Breast epithelium (tissue), 4 donors: Measurements from ENCODE around the gene CTNNA1. TPM values are rescaled to one million over a fixed set of nuclear protein-coding genes. Genes with fewer than 3 reads are reported as not detected.

Experiments
- DNase-seq, 2 donors: peaks; one replicate each; pipeline ENCODE4 v3.0.0-alpha.2; 2019; ENCODE audit warnings: low spot score in 2 of 2
- H3K27ac ChIP-seq, 2 donors: fragments of 200-600 bp; sonication (generic) in 1 of 2; one replicate each; pipeline ENCODE4 v1.5.1; 2016 to 2019; ENCODE audit warnings: mild to moderate bottlenecking in 1 of 2
- H3K27me3 ChIP-seq, 2 donors: fragments of 200-600 bp; sonication (generic) in 1 of 2; one replicate each; pipeline versions ENCODE4 v1.5.1 to v1.6.0; 2017 to 2019; ENCODE audit warnings: control low read depth in 1 of 2, mild to moderate bottlenecking in 1 of 2
- H3K36me3 ChIP-seq: fragments of 200-600 bp; one replicate; pipeline ENCODE4 v1.5.1; 2019
- H3K4me1 ChIP-seq, 2 donors: fragments of 200-600 bp; sonication (generic); one replicate each; pipeline ENCODE4 v1.5.1; 2016 to 2019; ENCODE audit warnings: control low read depth in 1 of 2
- H3K4me3 ChIP-seq, 3 donors: fragments of 200-600 bp; sonication (generic); 1 replicate in 2 of 3; 2 replicates in 1 of 3; pipeline ENCODE4 v1.5.1; 2016 to 2019; ENCODE audit warnings: mild to moderate bottlenecking in 3 of 3, moderate library complexity in 2 of 3
- H3K9me3 ChIP-seq, 2 donors: fragments of 200-600 bp; sonication (generic) in 1 of 2; one replicate each; pipeline ENCODE4 v1.5.1; 2016 to 2019; ENCODE audit warnings: control low read depth in 1 of 2
- POLR2A ChIP-seq: fragments of 450-650 bp; IDR thresholded peaks from one replicate; pipeline ENCODE4 v1.6.1; 2016; ENCODE audit warnings: antibody characterized with exemption, mild to moderate bottlenecking, moderate library complexity
- POLR2AphosphoS5 ChIP-seq, 3 donors: sonication (generic); formaldehyde crosslinking; IDR thresholded peaks; one replicate each; pipeline ENCODE4 v1.6.1; 2017; ENCODE audit warnings: antibody characterized with exemption in 3 of 3
- intact Hi-C: fragments of 100-400 bp; cut with DNase I; formaldehyde crosslinking; loops from one replicate; pipeline ENCODE4 v1.15.1; 2023; ENCODE audit warnings: low total_unique reads
- total RNA-seq, 3 donors: library from RNA; depleted of rRNA; stranded (reverse); fragments of >200 nt; gene quantifications; one replicate each; pipeline ENCODE4 v1.1.0, GENCODE V29; 2016
- TF ChIP-seq, protein P1 (sequence below), 3 donors: fragments of 450-650 bp; IDR thresholded peaks; one replicate each; pipeline ENCODE4 v1.5.1; 2016 to 2017; ENCODE audit warnings: antibody characterized with exemption in 3 of 3, mild to moderate bottlenecking in 3 of 3, moderate library complexity in 3 of 3

Gene CTNNA1
- total RNA-seq, 3 donors from 2014 or later, result 314 to 389 (median 321) TPM

DNA sequence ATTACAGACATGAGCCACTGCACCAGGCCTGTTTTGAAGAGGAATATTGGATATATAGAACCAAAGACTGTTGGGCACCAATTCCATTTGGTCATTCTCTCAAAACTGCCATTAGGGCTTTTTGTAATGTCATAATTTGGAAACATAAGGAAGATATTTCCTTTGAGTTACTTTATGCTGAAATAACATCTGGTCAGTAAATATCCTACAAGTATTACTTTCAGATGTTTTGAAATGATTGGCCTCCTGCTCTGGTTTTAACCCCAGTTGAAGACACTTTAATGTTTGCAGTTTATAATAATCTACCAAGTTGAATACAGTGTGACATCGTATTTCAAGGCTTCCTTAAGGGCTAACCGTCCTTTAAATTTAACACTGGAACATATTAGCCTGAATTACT is 88.3 kb downstream of the CTNNA1 start:
- DNase-seq, result no peak
- Histone ChIP-seq H3K27ac (no peak overlapping the region), H3K36me3 (no peaks in the 10 kb centered on the region), H3K4me1 (peaks cover 0 to 11% of the 10 kb centered on the region in 2 donors), H3K9me3 (no peaks in the 10 kb centered on the region), H3K4me3 (no peak overlapping the region), H3K27me3 (no peaks in the 10 kb centered on the region)
- intact Hi-C loops, result no loop called here
- no peak for TF ChIP-seq POLR2AphosphoS5 (IDR thresholded peaks at IDR 0.05)
- TF ChIP-seq POLR2A, result no peak
- TF ChIP-seq, protein P1, sequence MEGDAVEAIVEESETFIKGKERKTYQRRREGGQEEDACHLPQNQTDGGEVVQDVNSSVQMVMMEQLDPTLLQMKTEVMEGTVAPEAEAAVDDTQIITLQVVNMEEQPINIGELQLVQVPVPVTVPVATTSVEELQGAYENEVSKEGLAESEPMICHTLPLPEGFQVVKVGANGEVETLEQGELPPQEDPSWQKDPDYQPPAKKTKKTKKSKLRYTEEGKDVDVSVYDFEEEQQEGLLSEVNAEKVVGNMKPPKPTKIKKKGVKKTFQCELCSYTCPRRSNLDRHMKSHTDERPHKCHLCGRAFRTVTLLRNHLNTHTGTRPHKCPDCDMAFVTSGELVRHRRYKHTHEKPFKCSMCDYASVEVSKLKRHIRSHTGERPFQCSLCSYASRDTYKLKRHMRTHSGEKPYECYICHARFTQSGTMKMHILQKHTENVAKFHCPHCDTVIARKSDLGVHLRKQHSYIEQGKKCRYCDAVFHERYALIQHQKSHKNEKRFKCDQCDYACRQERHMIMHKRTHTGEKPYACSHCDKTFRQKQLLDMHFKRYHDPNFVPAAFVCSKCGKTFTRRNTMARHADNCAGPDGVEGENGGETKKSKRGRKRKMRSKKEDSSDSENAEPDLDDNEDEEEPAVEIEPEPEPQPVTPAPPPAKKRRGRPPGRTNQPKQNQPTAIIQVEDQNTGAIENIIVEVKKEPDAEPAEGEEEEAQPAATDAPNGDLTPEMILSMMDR (IDR thresholded peaks at IDR 0.05), result no peak

DNA sequence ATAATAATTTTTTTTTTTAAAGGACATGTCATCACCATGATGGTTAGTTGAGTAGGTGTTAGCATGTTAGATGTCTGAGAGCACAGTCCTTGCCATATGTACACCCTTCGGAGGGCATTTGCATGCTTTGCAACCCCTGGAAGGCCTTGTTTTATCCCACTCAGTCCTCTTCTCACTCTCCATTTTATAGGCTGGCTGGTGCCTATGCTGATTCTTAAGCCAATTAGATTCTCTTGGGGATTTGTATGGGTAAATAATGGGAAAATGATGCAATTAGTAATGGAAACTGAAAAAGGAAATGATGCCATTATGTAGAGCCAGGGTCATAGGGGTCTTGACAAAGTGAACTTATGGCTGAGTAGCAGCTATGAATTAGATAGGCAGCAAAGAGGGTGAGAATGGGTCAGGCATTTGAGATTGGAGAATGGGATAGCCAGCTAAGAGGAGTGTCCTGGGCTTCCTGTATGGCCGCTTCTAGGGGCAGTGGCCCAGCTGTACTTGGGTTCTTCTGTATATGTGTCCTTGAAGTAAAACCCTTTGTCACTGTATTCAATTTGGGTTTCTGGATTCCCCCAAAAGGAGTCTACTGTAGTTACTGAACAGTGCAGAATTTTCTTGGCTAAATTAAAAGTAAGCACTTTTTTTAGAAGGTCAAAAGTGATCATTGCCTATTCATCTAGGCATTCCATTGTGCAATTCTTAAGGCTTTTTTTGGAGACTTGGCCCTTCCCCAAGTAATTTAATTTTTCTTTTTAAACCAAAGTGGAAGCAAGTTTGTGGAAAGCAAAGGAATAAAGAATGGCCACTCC is 90.3 kb downstream of the CTNNA1 start:
- Histone ChIP-seq H3K27me3 (no peaks in the 10 kb centered on the region), H3K4me3 (no peak overlapping the region), H3K36me3 (no peaks in the 10 kb centered on the region), H3K9me3 (no peaks in the 10 kb centered on the region), H3K4me1 (peaks cover 0 to 11% of the 10 kb centered on the region in 2 donors), H3K27ac (peak overlapping the region; percentile 48 to 56)
- TF ChIP-seq POLR2AphosphoS5 (IDR thresholded peaks at IDR 0.05), result no peak
- TF ChIP-seq, protein P1 (IDR thresholded peaks at IDR 0.05), result no peak
- TF ChIP-seq POLR2A, result no peak
- no peak for DNase-seq
- intact Hi-C loops, result no loop called here

DNA sequence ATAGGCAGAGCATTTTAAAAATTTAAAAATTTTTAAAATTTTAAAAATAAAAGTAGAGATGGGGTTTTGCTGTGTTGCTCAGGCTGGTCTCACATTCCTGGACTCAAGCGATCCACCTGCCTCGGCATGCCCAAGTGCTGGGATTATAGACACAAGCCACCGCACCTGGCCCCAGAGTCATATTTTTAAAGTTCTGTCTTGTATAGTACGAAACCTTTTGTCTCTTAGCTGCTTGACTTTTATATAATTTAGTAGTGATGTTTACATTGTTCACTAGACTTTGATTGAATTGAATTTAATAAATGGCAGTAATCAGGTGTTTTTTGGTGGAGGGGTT is 90.9 kb downstream of the CTNNA1 start:
- intact Hi-C loops, result no loop called here
- Histone ChIP-seq H3K4me1 (peaks cover 0 to 11% of the 10 kb centered on the region in 2 donors), H3K4me3 (no peak overlapping the region), H3K36me3 (no peaks in the 10 kb centered on the region), H3K27me3 (no peaks in the 10 kb centered on the region), H3K9me3 (no peaks in the 10 kb centered on the region), H3K27ac (peak overlapping the region; percentile 33 to 74)
- DNase-seq, result peak in 1 of 2 donors; percentile 51
- TF ChIP-seq POLR2AphosphoS5 (IDR thresholded peaks at IDR 0.05) (no peak), POLR2A (no peak)
- TF ChIP-seq, protein P1 (IDR thresholded peaks at IDR 0.05), result no peak

DNA sequence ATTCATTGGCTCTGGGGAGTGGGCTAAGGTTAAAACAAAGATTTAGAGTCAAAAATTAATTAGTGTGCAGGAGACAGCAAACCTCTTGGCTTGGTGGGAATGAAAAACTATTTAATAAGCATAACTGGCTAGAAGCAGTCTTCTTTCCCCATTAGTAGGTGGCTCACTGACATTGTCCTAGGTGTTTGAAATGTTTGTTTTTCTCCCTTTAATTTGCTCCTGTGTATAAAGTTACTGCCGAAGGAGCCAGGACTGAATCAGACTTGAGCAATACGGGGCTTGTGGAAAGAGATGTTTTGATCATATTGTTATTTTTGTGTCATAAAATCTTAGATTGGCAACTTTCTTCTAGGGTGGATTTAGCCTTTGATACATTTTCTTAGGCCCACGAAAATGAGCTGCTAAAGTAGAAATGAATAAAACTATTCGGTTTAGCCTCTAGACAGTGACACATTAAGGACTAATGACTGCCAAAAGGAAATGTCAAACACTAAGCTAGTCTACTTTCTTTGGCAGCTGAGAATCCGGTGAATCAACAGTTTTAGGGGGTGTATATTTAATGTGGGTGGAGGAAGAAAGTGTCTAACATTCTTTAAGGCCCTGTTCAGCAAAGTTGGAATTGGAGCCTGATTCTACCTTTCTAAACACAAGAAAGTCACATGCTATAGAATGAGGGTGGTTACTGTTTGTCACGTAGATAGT is 91.7 kb downstream of the CTNNA1 start:
- no peaks in the 10 kb centered on the region for H3K9me3 ChIP-seq
- H3K36me3 ChIP-seq, result no peaks in the 10 kb centered on the region
- DNase-seq, result no peak
- TF ChIP-seq, protein P1 (IDR thresholded peaks at IDR 0.05), result no peak
- TF ChIP-seq POLR2A, result no peak
- no peak for TF ChIP-seq POLR2AphosphoS5 (IDR thresholded peaks at IDR 0.05)
- peaks cover 0 to 13% of the 10 kb centered on the region in 2 donors for H3K4me1 ChIP-seq
- H3K27ac ChIP-seq, result peak overlapping the region; percentile 69 to 74
- no peak overlapping the region for H3K4me3 ChIP-seq
- intact Hi-C loops, result no loop called here
- H3K27me3 ChIP-seq, result no peaks in the 10 kb centered on the region

DNA sequence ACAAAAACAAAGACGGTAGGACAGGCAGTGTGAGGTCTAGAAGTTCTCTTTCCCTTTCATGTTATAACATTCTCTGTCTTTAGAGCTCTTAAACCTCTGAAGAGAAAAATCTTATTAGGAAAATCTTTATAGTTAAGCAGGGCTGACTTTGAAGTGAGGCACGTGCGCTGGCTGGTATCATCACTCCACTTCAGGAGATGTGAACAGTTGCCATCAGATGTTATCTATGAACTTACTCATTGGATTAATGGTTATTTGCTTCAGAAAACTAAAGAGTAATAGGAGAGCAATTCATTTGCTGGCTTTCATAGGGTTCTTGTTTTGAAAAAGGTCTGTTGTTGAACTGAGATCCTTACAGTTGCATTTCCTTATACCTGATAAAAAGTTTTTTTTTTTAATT is 96.2 kb downstream of the CTNNA1 start:
- Histone ChIP-seq H3K9me3 (no peaks in the 10 kb centered on the region), H3K27ac (no peak overlapping the region), H3K4me3 (no peak overlapping the region), H3K27me3 (no peaks in the 10 kb centered on the region), H3K36me3 (no peaks in the 10 kb centered on the region), H3K4me1 (peaks cover 0 to 6% of the 10 kb centered on the region in 2 donors)
- TF ChIP-seq POLR2AphosphoS5 (IDR thresholded peaks at IDR 0.05) (no peak), POLR2A (no peak)
- TF ChIP-seq, protein P1 (IDR thresholded peaks at IDR 0.05), result no peak
- no peak for DNase-seq
- intact Hi-C loops, result no loop called here
